K562 (cell line): Measurements from ENCODE around the gene ALB. TPM values are rescaled to one million over a fixed set of nuclear protein-coding genes. Genes with fewer than 3 reads are reported as not detected.

Experiments
- ATAC-seq: fragments of 200-7000 bp; cut with Tn5 transposase; 3 replicates; pipeline ENCODE4 v1.9.1; 2020; ENCODE audit warnings: moderate library complexity
- BruUV-seq: library from RNA; stranded (reverse); fragments of 400-500 nt; replicated peaks from 2 replicates; lab custom pipeline; 2021; lab: Mats Ljungman, UMichigan
- CTCF ChIA-PET: fragments of 300-600 bp; formaldehyde crosslinking; extraction: SDS; loops from one replicate; lab custom pipeline; 2021; ENCODE audit warnings: low intra/inter-chr PET ratio; lab: Yijun Ruan, JAX
- POLR2A ChIA-PET: fragments of 300-600, 350-650 bp; sonication (Branson Sonifier 250); formaldehyde crosslinking; extraction: SDS; loops from one replicate; lab custom pipeline; 2021; ENCODE audit warnings: antibody characterized with exemption, inconsistent platforms; lab: Yijun Ruan, JAX
- DNase-seq, 4 experiments: peaks; one replicate each; pipeline versions ENCODE4 v3.0.0 to v3.0.0-alpha.2; 2011 to 2018; ENCODE audit warnings: low spot score in 3 of 4, mixed read lengths in 3 of 4; ENCODE audit errors: extremely low read depth in 1 of 4
- FAIRE-seq: peaks from 2 replicates; lab custom pipeline; 2011; peaks lifted over from hg19 to GRCh38; lab: Jason Lieb, UNC
- H2AFZ ChIP-seq: 2 replicates; pipeline ENCODE4 v1.6.0; 2011; ENCODE audit warnings: low read depth, low read length, control low read depth, inconsistent platforms
- H3K27ac ChIP-seq: fragments of 200-600 bp; 3 replicates; pipeline ENCODE4 v1.8.0; 2011; ENCODE audit warnings: low read depth, mild to moderate bottlenecking, control low read depth, inconsistent platforms, low read length, moderate library complexity, mixed read lengths; ENCODE audit errors: extremely low read depth
- H3K27me3 ChIP-seq, 2 experiments: fragments of 300-600 bp in 1 of 2; 2 replicates in 1 of 2; 3 replicates in 1 of 2; pipeline versions ENCODE4 v1.6.0 to v1.8.0; 2011; ENCODE audit warnings: inconsistent platforms in 2 of 2, low read length in 2 of 2, mild to moderate bottlenecking in 1 of 2, mixed read lengths in 1 of 2, moderate library complexity in 1 of 2; ENCODE audit not compliant: control insufficient read depth in 2 of 2, insufficient read depth in 2 of 2
- H3K36me3 ChIP-seq: fragments of 300-600 bp; 3 replicates; pipeline ENCODE4 v1.8.0; 2011; ENCODE audit warnings: mild to moderate bottlenecking, low read length, inconsistent platforms; ENCODE audit not compliant: control insufficient read depth, insufficient read depth
- H3K4me1 ChIP-seq, 2 experiments: fragments of 200-600 bp in 1 of 2; replicated peaks in 1 of 2; 2 replicates in 1 of 2; 3 replicates in 1 of 2; pipeline versions ENCODE4 v1.5.1 to v1.8.0; 2011; ENCODE audit warnings: inconsistent platforms in 2 of 2, low read length in 2 of 2, mild to moderate bottlenecking in 1 of 2, mixed read lengths in 1 of 2, moderate library complexity in 1 of 2; ENCODE audit not compliant: control insufficient read depth in 2 of 2, insufficient read depth in 2 of 2
- H3K4me2 ChIP-seq: 2 replicates; pipeline ENCODE4 v1.6.1; 2011; ENCODE audit warnings: low read length, control low read depth, inconsistent platforms, mixed read lengths; ENCODE audit not compliant: insufficient read depth
- H3K4me3 ChIP-seq: fragments of 200-600 bp; sonication (generic), shearing (Covaris generic); 2 replicates; pipeline ENCODE4 v1.5.1; 2016; ENCODE audit warnings: control low read depth, inconsistent platforms
- H3K79me2 ChIP-seq: fragments of 200-600 bp; 3 replicates; pipeline ENCODE4 v1.8.0; 2011; ENCODE audit warnings: low read length, inconsistent platforms; ENCODE audit not compliant: control insufficient read depth, insufficient read depth
- H3K9ac ChIP-seq, 2 experiments: 2 replicates each; pipeline versions ENCODE4 v1.6.0 to v1.6.1; 2011; ENCODE audit warnings: low read depth in 2 of 2, low read length in 2 of 2, control low read depth in 1 of 2, inconsistent platforms in 1 of 2, mild to moderate bottlenecking in 1 of 2, mixed read lengths in 1 of 2; ENCODE audit not compliant: insufficient read depth in 1 of 2
- H3K9me1 ChIP-seq: one replicate; pipeline ENCODE4 v1.6.0; 2011; ENCODE audit warnings: inconsistent platforms, mild to moderate bottlenecking, low read length, moderate library complexity; ENCODE audit not compliant: control insufficient read depth, insufficient read depth
- H3K9me3 ChIP-seq: replicated peaks from 2 replicates; pipeline ENCODE4 v1.5.1; 2011; ENCODE audit warnings: low read depth, low read length, inconsistent platforms; ENCODE audit not compliant: control insufficient read depth, insufficient read depth
- H4K20me1 ChIP-seq: replicated peaks from 2 replicates; pipeline ENCODE4 v1.6.1; 2011; ENCODE audit warnings: low read length, inconsistent platforms, mixed read lengths; ENCODE audit not compliant: control insufficient read depth, insufficient read depth
- ARHGAP35 ChIP-seq: fragments of 450-650 bp; IDR thresholded peaks from 2 replicates; pipeline ENCODE4 v1.6.1; 2018; ENCODE audit not compliant: partially characterized antibody
- ARID3A ChIP-seq: IDR thresholded peaks from 2 replicates; pipeline ENCODE4 v1.6.1; 2012; ENCODE audit warnings: low read depth, low read length, improper control_type of control experiment, borderline replicate concordance
- FOXA1 ChIP-seq: fragments of 450-650 bp; IDR thresholded peaks from 2 replicates; pipeline ENCODE4 v1.6.1; 2016; ENCODE audit warnings: mild to moderate bottlenecking, borderline replicate concordance
- GTF2F1 ChIP-seq: IDR thresholded peaks from 2 replicates; pipeline ENCODE4 v1.6.1; 2011; ENCODE audit warnings: low read depth, low read length, improper control_type of control experiment
- HMBOX1 ChIP-seq: sonication (generic); IDR thresholded peaks from 2 replicates; pipeline ENCODE4 v1.6.1; 2016
- RBM15 ChIP-seq: fragments of 200-400 bp; formaldehyde crosslinking; IDR thresholded peaks from 2 replicates; pipeline ENCODE4 v1.6.1; 2018; ENCODE audit warnings: mild to moderate bottlenecking, low read length, moderate library complexity; ENCODE audit not compliant: insufficient read depth
- SAFB2 ChIP-seq: fragments of 200-400 bp; formaldehyde crosslinking; IDR thresholded peaks from 2 replicates; pipeline ENCODE4 v1.6.1; 2018; ENCODE audit warnings: borderline replicate concordance, low read length, low read depth, moderate library complexity; ENCODE audit not compliant: severe bottlenecking
- ZNF57 ChIP-seq: fragments of 450-650 bp; formaldehyde crosslinking; IDR thresholded peaks from 2 replicates; pipeline ENCODE4 v1.4.0; 2020; ENCODE audit warnings: mild to moderate bottlenecking, moderate library complexity
- ZNF583 ChIP-seq: fragments of 250-450 bp; sonication (Bioruptor Pico); IDR thresholded peaks from 2 replicates; pipeline ENCODE4 v1.4.0; 2020
- WGBS: fragments of 100-300 bp; shearing (Covaris generic); methylation state at CpG from one replicate; pipeline ENCODE4 v1.1.6; 2016; ENCODE audit warnings: low coverage, mixed read lengths; ENCODE audit not compliant: insufficient coverage; ENCODE audit errors: missing lambda C conversion rate; 5-methylcytosine and 5-hydroxymethylcytosine counted together
- in situ Hi-C: fragments of 300-500 bp; cut with MboI; formaldehyde crosslinking; loops from 4 replicates; pipeline ENCODE4 v1.15.0; 2018; ENCODE audit warnings: inconsistent platforms, mixed read lengths
- intact Hi-C: fragments of 100-400 bp; cut with micrococcal nuclease; formaldehyde crosslinking; loops from 2 replicates; pipeline ENCODE4 v1.14.2; 2022
- polyA plus RNA-seq, 8 experiments: library from polyadenylated mRNA; depleted of rRNA in 4 of 8; stranded (reverse) in 5 of 8; unstranded in 3 of 8; fragments of >200 nt; fragmentation: Nextera tagmentation in 2 of 8; fragmentation: Illumina TruSeq in 1 of 8; extraction: Ambion mirVana in 2 of 8; extraction: Trizol in 1 of 8; gene quantifications; 2 replicates each; pipeline versions ENCODE4 v1.2.1 to v1.2.3, GENCODE V29; 2011 to 2014; ENCODE audit warnings: inconsistent platforms in 1 of 8, missing spikeins in 1 of 8
- total RNA-seq, 7 experiments: library from RNA; depleted of rRNA in 6 of 7; stranded (reverse); fragments of >200 nt in 6 of 7; fragmentation: Illumina TruSeq in 2 of 7; extraction: Trizol in 2 of 7; gene quantifications; 2 replicates each; pipeline versions ENCODE4 v1.2.1 to v1.2.3, GENCODE V29; 2011 to 2021; ENCODE audit warnings: low replicate concordance in 1 of 7
- TF ChIP-seq, protein P1 (sequence below), 2 experiments: fragments of 450-650 bp in 1 of 2; sonication (generic) in 1 of 2; formaldehyde crosslinking; conservative IDR thresholded peaks; 2 replicates each; pipeline versions ENCODE4 v1.4.0 to v1.8.1; 2020 to 2022; ENCODE audit warnings: mild to moderate bottlenecking in 1 of 2, missing genetic modification reagents in 1 of 2
- TF ChIP-seq, protein P2 (sequence below): fragments of 450-650 bp; IDR thresholded peaks from 2 replicates; pipeline ENCODE4 v1.6.1; 2017; ENCODE audit warnings: antibody characterized with exemption, mild to moderate bottlenecking

The ALB gene
- total and polyA plus RNA-seq, 9 of the 15 experiments (the other 6 are each of a cell fraction or from before 2014, with no cell fraction given) = 0.04 to 18.5 (median 0.20) TPM; not detected in 2

GRCh38 chr4:73429118-73429517 lies 25.0 kb downstream of the ALB start (continued):
- TF ChIP-seq HMBOX1 = no peak
- TF ChIP-seq SAFB2 = no peak
- no peak for TF ChIP-seq RBM15
- TF ChIP-seq, protein P1, sequence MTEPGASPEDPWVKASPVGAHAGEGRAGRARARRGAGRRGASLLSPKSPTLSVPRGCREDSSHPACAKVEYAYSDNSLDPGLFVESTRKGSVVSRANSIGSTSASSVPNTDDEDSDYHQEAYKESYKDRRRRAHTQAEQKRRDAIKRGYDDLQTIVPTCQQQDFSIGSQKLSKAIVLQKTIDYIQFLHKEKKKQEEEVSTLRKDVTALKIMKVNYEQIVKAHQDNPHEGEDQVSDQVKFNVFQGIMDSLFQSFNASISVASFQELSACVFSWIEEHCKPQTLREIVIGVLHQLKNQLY (CRISPR knock-in tag; conservative IDR thresholded peaks at IDR 0.05) = no peak
- no peak for TF ChIP-seq GTF2F1
- no peak for TF ChIP-seq FOXA1
- TF ChIP-seq ARHGAP35 = no peak
- TF ChIP-seq ZNF57 (CRISPR knock-in tag) = no peak
- TF ChIP-seq, all 486 proteins: peak for 0

GRCh38 chr4:73429826-73430587 lies 25.9 kb downstream of the ALB start:
- intact Hi-C loops = loop anchor here (5.0 kb wide), 1 partner anchor 88 kb away; no protein-coding TSS in a partner anchor
- CTCF ChIA-PET = no interaction called here
- Histone ChIP-seq H2AFZ (no peak overlapping the region; the same call in 1 of the 2 replicates), H3K9me3 (no peaks in the 10 kb centered on the region), H3K27me3 (no peaks in the 10 kb centered on the region), H3K27ac (no peak overlapping the region), H3K9me1 (no peaks in the 10 kb centered on the region), H3K36me3 (no peaks in the 10 kb centered on the region), H4K20me1 (no peaks in the 10 kb centered on the region), H3K4me1 (peaks cover 0 to 13% of the 10 kb centered on the region in 2 experiments; a peak in 2 of 5 replicates), H3K79me2 (no peaks in the 10 kb centered on the region), H3K4me2 (no peak overlapping the region), H3K4me3 (no peak overlapping the region), H3K9ac (no peak overlapping the region)
- POLR2A ChIA-PET = no interaction called here
- ATAC-seq = no peak
- WGBS = 3% methylated on average over 2 of the region's 2 CpGs
- in situ Hi-C loops = no loop called here
- no peak for DNase-seq
- BruUV-seq = no TSS peak
- no peak for FAIRE-seq
- TF ChIP-seq ARID3A (no peak), ZNF583 (no peak)
- TF ChIP-seq, protein P2, sequence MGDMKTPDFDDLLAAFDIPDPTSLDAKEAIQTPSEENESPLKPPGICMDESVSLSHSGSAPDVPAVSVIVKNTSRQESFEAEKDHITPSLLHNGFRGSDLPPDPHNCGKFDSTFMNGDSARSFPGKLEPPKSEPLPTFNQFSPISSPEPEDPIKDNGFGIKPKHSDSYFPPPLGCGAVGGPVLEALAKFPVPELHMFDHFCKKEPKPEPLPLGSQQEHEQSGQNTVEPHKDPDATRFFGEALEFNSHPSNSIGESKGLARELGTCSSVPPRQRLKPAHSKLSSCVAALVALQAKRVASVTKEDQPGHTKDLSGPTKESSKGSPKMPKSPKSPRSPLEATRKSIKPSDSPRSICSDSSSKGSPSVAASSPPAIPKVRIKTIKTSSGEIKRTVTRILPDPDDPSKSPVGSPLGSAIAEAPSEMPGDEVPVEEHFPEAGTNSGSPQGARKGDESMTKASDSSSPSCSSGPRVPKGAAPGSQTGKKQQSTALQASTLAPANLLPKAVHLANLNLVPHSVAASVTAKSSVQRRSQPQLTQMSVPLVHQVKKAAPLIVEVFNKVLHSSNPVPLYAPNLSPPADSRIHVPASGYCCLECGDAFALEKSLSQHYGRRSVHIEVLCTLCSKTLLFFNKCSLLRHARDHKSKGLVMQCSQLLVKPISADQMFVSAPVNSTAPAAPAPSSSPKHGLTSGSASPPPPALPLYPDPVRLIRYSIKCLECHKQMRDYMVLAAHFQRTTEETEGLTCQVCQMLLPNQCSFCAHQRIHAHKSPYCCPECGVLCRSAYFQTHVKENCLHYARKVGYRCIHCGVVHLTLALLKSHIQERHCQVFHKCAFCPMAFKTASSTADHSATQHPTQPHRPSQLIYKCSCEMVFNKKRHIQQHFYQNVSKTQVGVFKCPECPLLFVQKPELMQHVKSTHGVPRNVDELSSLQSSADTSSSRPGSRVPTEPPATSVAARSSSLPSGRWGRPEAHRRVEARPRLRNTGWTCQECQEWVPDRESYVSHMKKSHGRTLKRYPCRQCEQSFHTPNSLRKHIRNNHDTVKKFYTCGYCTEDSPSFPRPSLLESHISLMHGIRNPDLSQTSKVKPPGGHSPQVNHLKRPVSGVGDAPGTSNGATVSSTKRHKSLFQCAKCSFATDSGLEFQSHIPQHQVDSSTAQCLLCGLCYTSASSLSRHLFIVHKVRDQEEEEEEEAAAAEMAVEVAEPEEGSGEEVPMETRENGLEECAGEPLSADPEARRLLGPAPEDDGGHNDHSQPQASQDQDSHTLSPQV = no peak
